Mammary epithelial cell (primary cell): ENCODE results near the gene CPLX4.

Source experiments
- EZH2 ChIP-seq: IDR thresholded peaks from 2 replicates; pipeline ENCODE4 v1.6.1; 2012; ENCODE audit warnings: low read length, inconsistent platforms, borderline replicate concordance
- TF ChIP-seq, protein P1 (sequence below), 2 donors: IDR thresholded peaks in 1 of 2; conservative IDR thresholded peaks in 1 of 2; 2 replicates each; pipeline ENCODE4 v1.5.1; 2011 to 2012; ENCODE audit warnings: inconsistent platforms in 2 of 2, low read length in 2 of 2, mild to moderate bottlenecking in 2 of 2, control low read depth in 1 of 2, low read depth in 1 of 2; ENCODE audit not compliant: insufficient read depth in 1 of 2; ENCODE audit errors: extremely low read depth in 1 of 2

DNA sequence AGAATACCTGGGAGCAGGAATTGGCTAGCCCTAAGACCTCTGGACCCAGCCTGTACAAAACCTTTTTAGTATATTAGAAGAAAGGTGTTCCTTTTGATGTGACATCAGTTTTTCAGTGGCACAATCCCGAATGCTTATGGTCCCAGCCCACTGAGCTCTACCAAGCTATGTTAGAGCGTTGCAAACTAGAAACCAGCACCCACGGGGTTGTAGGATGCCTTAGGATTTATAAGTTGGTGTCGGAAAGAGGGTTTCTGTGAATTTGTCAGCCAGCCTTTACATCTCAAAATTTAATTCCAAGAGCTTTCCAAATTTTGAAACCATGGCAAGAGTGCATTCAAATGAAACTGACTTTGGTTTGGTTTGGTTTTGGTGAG lies 41.1 kb upstream of the CPLX4 start:
- TF ChIP-seq EZH2: no peak
- TF ChIP-seq, protein P1, sequence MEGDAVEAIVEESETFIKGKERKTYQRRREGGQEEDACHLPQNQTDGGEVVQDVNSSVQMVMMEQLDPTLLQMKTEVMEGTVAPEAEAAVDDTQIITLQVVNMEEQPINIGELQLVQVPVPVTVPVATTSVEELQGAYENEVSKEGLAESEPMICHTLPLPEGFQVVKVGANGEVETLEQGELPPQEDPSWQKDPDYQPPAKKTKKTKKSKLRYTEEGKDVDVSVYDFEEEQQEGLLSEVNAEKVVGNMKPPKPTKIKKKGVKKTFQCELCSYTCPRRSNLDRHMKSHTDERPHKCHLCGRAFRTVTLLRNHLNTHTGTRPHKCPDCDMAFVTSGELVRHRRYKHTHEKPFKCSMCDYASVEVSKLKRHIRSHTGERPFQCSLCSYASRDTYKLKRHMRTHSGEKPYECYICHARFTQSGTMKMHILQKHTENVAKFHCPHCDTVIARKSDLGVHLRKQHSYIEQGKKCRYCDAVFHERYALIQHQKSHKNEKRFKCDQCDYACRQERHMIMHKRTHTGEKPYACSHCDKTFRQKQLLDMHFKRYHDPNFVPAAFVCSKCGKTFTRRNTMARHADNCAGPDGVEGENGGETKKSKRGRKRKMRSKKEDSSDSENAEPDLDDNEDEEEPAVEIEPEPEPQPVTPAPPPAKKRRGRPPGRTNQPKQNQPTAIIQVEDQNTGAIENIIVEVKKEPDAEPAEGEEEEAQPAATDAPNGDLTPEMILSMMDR (conservative IDR thresholded peaks at IDR 0.05 in 1 of 2, IDR thresholded peaks at IDR 0.05 in 1 of 2; ENCODE audit: extremely low read depth in 1 of 2, insufficient read depth in 1 of 2, low read depth in 1 of 2, low read length in 2 of 2): no peak
